GM12874 (cell line): Measurements from ENCODE around the gene ABI3BP.

Experiments
- CTCF ChIP-seq: IDR thresholded peaks from 2 replicates; pipeline ENCODE4 v1.5.1; 2011; ENCODE audit warnings: low read depth, mild to moderate bottlenecking, control low read depth, low read length, moderate library complexity; ENCODE audit not compliant: insufficient read depth

Gene ABI3BP

GRCh38 chr3:100956276-100956675 is 36.9 kb downstream of the ABI3BP start:
- no peak for TF ChIP-seq CTCF

- no peak for TF ChIP-seq CTCF
Observed at GRCh38 chr3:100954990-100955389, 38.2 kb downstream of the ABI3BP start.

- TF ChIP-seq CTCF = no peak
Observed at GRCh38 chr3:100954199-100954935, 38.9 kb downstream of the ABI3BP start.

- TF ChIP-seq CTCF = no peak
Observed at GRCh38 chr3:100953103-100953502, 40.1 kb downstream of the ABI3BP start.

GRCh38 chr3:100947119-100947518 is 46.1 kb downstream of the ABI3BP start:
- no peak for TF ChIP-seq CTCF

- TF ChIP-seq CTCF = no peak
Observed at GRCh38 chr3:100941451-100941850, 51.8 kb downstream of the ABI3BP start.

- TF ChIP-seq CTCF = no peak
Observed at GRCh38 chr3:100941041-100941440, 52.2 kb downstream of the ABI3BP start.

GRCh38 chr3:100936931-100937330 is 56.3 kb downstream of the ABI3BP start:
- TF ChIP-seq CTCF = no peak
